SK-N-SH (cell line): ENCODE results near the gene ATR. TPM values are rescaled to one million over a fixed set of nuclear protein-coding genes. Genes with fewer than 3 reads are reported as not detected.

Source experiments
- CTCF ChIA-PET: fragments of 300-600, 350-600 bp; formaldehyde crosslinking; extraction: SDS; loops from one replicate; lab custom pipeline; 2021; lab: Yijun Ruan, JAX
- POLR2A ChIA-PET: fragments of 350-600 bp; sonication (Branson Sonifier 250); formaldehyde crosslinking; extraction: SDS; loops from one replicate; lab custom pipeline; 2020; ENCODE audit warnings: antibody characterized with exemption, inconsistent platforms; lab: Yijun Ruan, JAX
- DNase-seq: peaks from one replicate; pipeline ENCODE4 v3.0.0; 2012
- H2AFZ ChIP-seq: fragments of 200-600 bp; sonication (generic); 2 replicates; pipeline ENCODE4 v1.8.1; 2016; ENCODE audit warnings: antibody characterized with exemption, mild to moderate bottlenecking, low read depth
- H3F3A ChIP-seq: fragments of 200-600 bp; sonication (generic); replicated peaks from 2 replicates; pipeline ENCODE3; 2016; ENCODE audit warnings: antibody characterized with exemption, mild to moderate bottlenecking; ENCODE audit not compliant: insufficient read depth
- H3K27ac ChIP-seq, 2 experiments: fragments of 200-500 bp in 1 of 2; fragments of 200-600 bp in 1 of 2; sonication (Bioruptor generic) in 1 of 2; sonication (generic), shearing (Covaris generic) in 1 of 2; 2 replicates each; pipeline versions ENCODE4 v1.5.1 to v1.6.1; 2014 to 2016; ENCODE audit warnings: low read depth in 2 of 2, inconsistent platforms in 1 of 2, low read length in 1 of 2, mild to moderate bottlenecking in 1 of 2, mixed read lengths in 1 of 2
- H3K27me3 ChIP-seq: fragments of 200-600 bp; sonication (generic), shearing (Covaris generic); 2 replicates; pipeline ENCODE4 v1.6.1; 2016; ENCODE audit warnings: mixed run types; ENCODE audit not compliant: insufficient read depth
- H3K36me3 ChIP-seq, 2 experiments: fragments of 200-500 bp in 1 of 2; fragments of 200-600 bp in 1 of 2; sonication (Bioruptor generic) in 1 of 2; sonication (generic) in 1 of 2; replicated peaks in 1 of 2; 2 replicates each; pipeline versions ENCODE3 to v1.5.1; 2014 to 2016; ENCODE audit warnings: low read length in 1 of 2, mild to moderate bottlenecking in 1 of 2; ENCODE audit not compliant: insufficient read depth in 2 of 2, control insufficient read depth in 1 of 2
- H3K4me1 ChIP-seq, 2 experiments: fragments of 200-500 bp in 1 of 2; fragments of 200-600 bp in 1 of 2; sonication (Bioruptor generic) in 1 of 2; sonication (generic), shearing (Covaris generic) in 1 of 2; 2 replicates each; pipeline versions ENCODE4 v1.5.1 to v1.6.1; 2014 to 2016; ENCODE audit warnings: low read depth in 1 of 2, low read length in 1 of 2, mixed run types in 1 of 2; ENCODE audit not compliant: insufficient read depth in 2 of 2, control insufficient read depth in 1 of 2
- H3K4me2 ChIP-seq: fragments of 200-600 bp; sonication (generic), shearing (Covaris generic); 2 replicates; pipeline ENCODE4 v1.6.1; 2017; ENCODE audit warnings: mixed run types
- H3K4me3 ChIP-seq, 2 experiments: fragments of 200-500 bp in 1 of 2; fragments of 200-600 bp in 1 of 2; sonication (Bioruptor generic) in 1 of 2; sonication (generic), shearing (Covaris generic) in 1 of 2; 2 replicates each; pipeline versions ENCODE4 v1.5.1 to v1.8.1; 2014 to 2016; ENCODE audit warnings: low read depth in 2 of 2, inconsistent platforms in 1 of 2, low read length in 1 of 2, mild to moderate bottlenecking in 1 of 2, mixed read lengths in 1 of 2, moderate library complexity in 1 of 2
- H3K79me2 ChIP-seq: fragments of 200-600 bp; sonication (generic); 2 replicates; pipeline ENCODE4 v1.8.1; 2017; ENCODE audit warnings: mild to moderate bottlenecking; ENCODE audit not compliant: insufficient read depth
- H3K9ac ChIP-seq: fragments of 200-600 bp; sonication (generic); 2 replicates; pipeline ENCODE4 v1.6.1; 2017; ENCODE audit warnings: mixed run types
- H3K9me2 ChIP-seq: fragments of 200-600 bp; sonication (generic); 2 replicates; pipeline ENCODE4 v1.6.1; 2017; ENCODE audit warnings: mixed run types
- H3K9me3 ChIP-seq: fragments of 200-600 bp; sonication (generic); 2 replicates; pipeline ENCODE4 v1.6.1; 2017; ENCODE audit warnings: mixed run types, mild to moderate bottlenecking, moderate library complexity
- H4K20me1 ChIP-seq: fragments of 200-600 bp; sonication (generic); 2 replicates; pipeline ENCODE4 v1.6.1; 2017; ENCODE audit warnings: mild to moderate bottlenecking, mixed run types; ENCODE audit not compliant: insufficient read depth
- EZH2phosphoT487 ChIP-seq: fragments of 200-600 bp; sonication (generic); IDR thresholded peaks from 2 replicates; pipeline ENCODE4 v1.6.1; 2017; ENCODE audit warnings: low read depth, mixed run types, mild to moderate bottlenecking, antibody characterized with exemption, moderate library complexity, borderline replicate concordance
- FOSL2 ChIP-seq: IDR thresholded peaks from 2 replicates; pipeline ENCODE4 v1.4.0; 2012; ENCODE audit warnings: low read depth, mild to moderate bottlenecking, moderate library complexity, borderline replicate concordance
- FOXJ3 ChIP-seq: sonication (generic); formaldehyde crosslinking; IDR thresholded peaks from 2 replicates; pipeline ENCODE4 v1.5.1; 2020; ENCODE audit warnings: mild to moderate bottlenecking, missing genetic modification reagents
- GABPA ChIP-seq: IDR thresholded peaks from 2 replicates; pipeline ENCODE4 v1.4.0; 2012; ENCODE audit warnings: low read depth, mild to moderate bottlenecking
- GATA2 ChIP-seq: sonication (generic); formaldehyde crosslinking; IDR thresholded peaks from 2 replicates; pipeline ENCODE4 v1.5.0; 2020; ENCODE audit warnings: mild to moderate bottlenecking, missing genetic modification reagents
- MXI1 ChIP-seq: IDR thresholded peaks from 2 replicates; pipeline ENCODE4 v1.6.1; 2012; ENCODE audit warnings: mild to moderate bottlenecking, low read depth, low read length, improper control_type of control experiment
- NRF1 ChIP-seq: IDR thresholded peaks from 2 replicates; pipeline ENCODE4 v1.6.1; 2012; ENCODE audit warnings: low read depth, mild to moderate bottlenecking, low read length
- TCF12 ChIP-seq: IDR thresholded peaks from 2 replicates; pipeline ENCODE4 v1.4.0; 2012
- YY1 ChIP-seq: IDR thresholded peaks from 2 replicates; pipeline ENCODE4 v1.4.0; 2012; ENCODE audit warnings: low read depth, mild to moderate bottlenecking
- WGBS: methylation state at CpG from one replicate; pipeline ENCODE4 v1.1.6; 2017; ENCODE audit warnings: low lambda C conversion rate; 5-methylcytosine and 5-hydroxymethylcytosine counted together
- polyA plus RNA-seq, 3 experiments: library from polyadenylated mRNA; depleted of rRNA; stranded (reverse); fragments of >200 nt; gene quantifications; 2 replicates each; pipeline ENCODE4 v1.2.3, GENCODE V29; 2012
- TF ChIP-seq, protein P1 (sequence below): IDR thresholded peaks from 2 replicates; pipeline ENCODE4 v1.6.1; 2012; ENCODE audit warnings: mild to moderate bottlenecking, low read depth, low read length, moderate library complexity
- TF ChIP-seq, protein P2 (sequence below): fragments of 150-350 bp; IDR thresholded peaks from 2 replicates; pipeline ENCODE4 v1.6.1; 2016; ENCODE audit warnings: mild to moderate bottlenecking, low read depth, low read length
- TF ChIP-seq, protein P3 (sequence below): fragments of 200-600 bp; sonication (generic); IDR thresholded peaks from 2 replicates; pipeline ENCODE4 v1.6.1; 2017; ENCODE audit warnings: antibody characterized with exemption, mild to moderate bottlenecking, moderate library complexity
- TF ChIP-seq, protein P4 (sequence below): IDR thresholded peaks from 2 replicates; pipeline ENCODE4 v1.4.0; 2012; ENCODE audit warnings: low read depth, borderline replicate concordance

Gene ATR
- polyA plus RNA-seq, 1 of the 3 experiments (the other 2 are of a cell fraction) = 7.3 TPM

DNA sequence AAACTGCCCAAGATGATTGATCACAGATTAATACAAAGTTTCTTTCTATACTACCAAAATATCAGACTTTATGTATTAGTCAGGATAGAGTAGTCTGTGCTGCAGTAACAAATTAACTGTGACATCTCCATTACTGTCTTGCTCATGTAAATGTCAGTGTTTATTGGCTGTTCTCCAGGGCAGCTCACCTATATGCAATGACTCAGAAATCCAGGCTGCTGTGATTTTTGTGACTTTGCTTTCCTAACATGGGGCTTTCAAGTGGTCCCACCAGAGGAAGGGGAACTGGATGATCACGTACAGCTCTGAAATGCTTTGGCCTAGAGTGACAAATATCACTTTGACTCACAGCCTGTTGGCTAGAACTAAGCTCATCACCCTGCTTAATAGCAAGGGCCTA is 30.6 kb upstream of the ATR start:
- H2AFZ ChIP-seq = no peak overlapping the region

DNA sequence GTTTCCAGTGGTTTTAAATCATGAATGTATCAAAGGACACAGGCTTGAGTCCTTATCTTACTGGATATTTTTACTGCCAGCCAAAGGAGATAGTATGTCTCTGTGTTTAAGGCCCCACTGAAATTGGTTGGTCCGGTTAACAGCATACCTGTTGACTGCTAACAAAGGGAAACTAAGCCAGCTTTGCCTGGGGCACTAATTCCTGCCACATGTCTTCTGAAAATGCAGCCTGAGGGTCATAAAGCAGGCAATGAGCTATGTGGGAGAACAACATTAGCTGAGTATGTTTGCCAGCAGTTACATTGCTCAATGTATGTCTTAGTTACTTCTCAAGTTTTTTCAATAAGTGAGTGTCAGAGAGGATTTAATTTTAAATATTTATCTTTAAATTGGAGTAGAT is 30.1 kb upstream of the ATR start:
- H3K4me3 ChIP-seq = no peak overlapping the region
- no peaks in the 10 kb centered on the region for H3K79me2 ChIP-seq
- no peaks in the 10 kb centered on the region for H4K20me1 ChIP-seq
- DNase-seq = no peak
- H3K9me3 ChIP-seq = no peaks in the 10 kb centered on the region
- H3K27ac ChIP-seq = no peak overlapping the region
- CTCF ChIA-PET = no interaction called here
- H3K9me2 ChIP-seq = no peaks in the 10 kb centered on the region
- no peaks in the 10 kb centered on the region for H3F3A ChIP-seq
- no peak for TF ChIP-seq GABPA
- TF ChIP-seq NRF1 = no peak
- no peak for TF ChIP-seq EZH2phosphoT487
- TF ChIP-seq, protein P1, sequence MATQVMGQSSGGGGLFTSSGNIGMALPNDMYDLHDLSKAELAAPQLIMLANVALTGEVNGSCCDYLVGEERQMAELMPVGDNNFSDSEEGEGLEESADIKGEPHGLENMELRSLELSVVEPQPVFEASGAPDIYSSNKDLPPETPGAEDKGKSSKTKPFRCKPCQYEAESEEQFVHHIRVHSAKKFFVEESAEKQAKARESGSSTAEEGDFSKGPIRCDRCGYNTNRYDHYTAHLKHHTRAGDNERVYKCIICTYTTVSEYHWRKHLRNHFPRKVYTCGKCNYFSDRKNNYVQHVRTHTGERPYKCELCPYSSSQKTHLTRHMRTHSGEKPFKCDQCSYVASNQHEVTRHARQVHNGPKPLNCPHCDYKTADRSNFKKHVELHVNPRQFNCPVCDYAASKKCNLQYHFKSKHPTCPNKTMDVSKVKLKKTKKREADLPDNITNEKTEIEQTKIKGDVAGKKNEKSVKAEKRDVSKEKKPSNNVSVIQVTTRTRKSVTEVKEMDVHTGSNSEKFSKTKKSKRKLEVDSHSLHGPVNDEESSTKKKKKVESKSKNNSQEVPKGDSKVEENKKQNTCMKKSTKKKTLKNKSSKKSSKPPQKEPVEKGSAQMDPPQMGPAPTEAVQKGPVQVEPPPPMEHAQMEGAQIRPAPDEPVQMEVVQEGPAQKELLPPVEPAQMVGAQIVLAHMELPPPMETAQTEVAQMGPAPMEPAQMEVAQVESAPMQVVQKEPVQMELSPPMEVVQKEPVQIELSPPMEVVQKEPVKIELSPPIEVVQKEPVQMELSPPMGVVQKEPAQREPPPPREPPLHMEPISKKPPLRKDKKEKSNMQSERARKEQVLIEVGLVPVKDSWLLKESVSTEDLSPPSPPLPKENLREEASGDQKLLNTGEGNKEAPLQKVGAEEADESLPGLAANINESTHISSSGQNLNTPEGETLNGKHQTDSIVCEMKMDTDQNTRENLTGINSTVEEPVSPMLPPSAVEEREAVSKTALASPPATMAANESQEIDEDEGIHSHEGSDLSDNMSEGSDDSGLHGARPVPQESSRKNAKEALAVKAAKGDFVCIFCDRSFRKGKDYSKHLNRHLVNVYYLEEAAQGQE = no peak
- TF ChIP-seq, protein P2, sequence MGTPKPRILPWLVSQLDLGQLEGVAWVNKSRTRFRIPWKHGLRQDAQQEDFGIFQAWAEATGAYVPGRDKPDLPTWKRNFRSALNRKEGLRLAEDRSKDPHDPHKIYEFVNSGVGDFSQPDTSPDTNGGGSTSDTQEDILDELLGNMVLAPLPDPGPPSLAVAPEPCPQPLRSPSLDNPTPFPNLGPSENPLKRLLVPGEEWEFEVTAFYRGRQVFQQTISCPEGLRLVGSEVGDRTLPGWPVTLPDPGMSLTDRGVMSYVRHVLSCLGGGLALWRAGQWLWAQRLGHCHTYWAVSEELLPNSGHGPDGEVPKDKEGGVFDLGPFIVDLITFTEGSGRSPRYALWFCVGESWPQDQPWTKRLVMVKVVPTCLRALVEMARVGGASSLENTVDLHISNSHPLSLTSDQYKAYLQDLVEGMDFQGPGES = no peak
- no peak for TF ChIP-seq FOSL2
- TF ChIP-seq TCF12 = no peak
- TF ChIP-seq, protein P3, sequence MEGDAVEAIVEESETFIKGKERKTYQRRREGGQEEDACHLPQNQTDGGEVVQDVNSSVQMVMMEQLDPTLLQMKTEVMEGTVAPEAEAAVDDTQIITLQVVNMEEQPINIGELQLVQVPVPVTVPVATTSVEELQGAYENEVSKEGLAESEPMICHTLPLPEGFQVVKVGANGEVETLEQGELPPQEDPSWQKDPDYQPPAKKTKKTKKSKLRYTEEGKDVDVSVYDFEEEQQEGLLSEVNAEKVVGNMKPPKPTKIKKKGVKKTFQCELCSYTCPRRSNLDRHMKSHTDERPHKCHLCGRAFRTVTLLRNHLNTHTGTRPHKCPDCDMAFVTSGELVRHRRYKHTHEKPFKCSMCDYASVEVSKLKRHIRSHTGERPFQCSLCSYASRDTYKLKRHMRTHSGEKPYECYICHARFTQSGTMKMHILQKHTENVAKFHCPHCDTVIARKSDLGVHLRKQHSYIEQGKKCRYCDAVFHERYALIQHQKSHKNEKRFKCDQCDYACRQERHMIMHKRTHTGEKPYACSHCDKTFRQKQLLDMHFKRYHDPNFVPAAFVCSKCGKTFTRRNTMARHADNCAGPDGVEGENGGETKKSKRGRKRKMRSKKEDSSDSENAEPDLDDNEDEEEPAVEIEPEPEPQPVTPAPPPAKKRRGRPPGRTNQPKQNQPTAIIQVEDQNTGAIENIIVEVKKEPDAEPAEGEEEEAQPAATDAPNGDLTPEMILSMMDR = no peak
- TF ChIP-seq FOXJ3 (CRISPR knock-in tag) = no peak
- TF ChIP-seq, all 33 proteins: peak for 0
- Histone ChIP-seq H2AFZ (no peak overlapping the region), H3K9ac (no peak overlapping the region), H3K27me3 (no peaks in the 10 kb centered on the region), H3K4me2 (no peak overlapping the region), H3K36me3 (no peaks in the 10 kb centered on the region), H3K4me1 (peaks cover 0 to 4% of the 10 kb centered on the region in 2 experiments; a peak in 1 of 4 replicates)
- WGBS = 87% methylated on average over 1 of the region's 1 CpG
- POLR2A ChIA-PET = no interaction called here

More for the DNA sequence above, 30.6 kb upstream of the ATR start:
- POLR2A ChIA-PET = no interaction called here
- Histone ChIP-seq H3K36me3 (no peaks in the 10 kb centered on the region), H4K20me1 (no peaks in the 10 kb centered on the region), H3K4me2 (no peak overlapping the region), H3K9me3 (no peaks in the 10 kb centered on the region), H3K27ac (no peak overlapping the region), H3K27me3 (no peaks in the 10 kb centered on the region), H3F3A (no peaks in the 10 kb centered on the region), H3K4me3 (no peak overlapping the region), H3K9ac (no peak overlapping the region), H3K9me2 (no peaks in the 10 kb centered on the region), H3K4me1 (peaks cover 0 to 6% of the 10 kb centered on the region in 2 experiments; a peak in 1 of 4 replicates), H3K79me2 (no peaks in the 10 kb centered on the region)
- no peak for DNase-seq
- CTCF ChIA-PET = no interaction called here
- 100% methylated on average over 1 of the region's 1 CpG for WGBS
- no peak for TF ChIP-seq MXI1
- TF ChIP-seq, protein P4, sequence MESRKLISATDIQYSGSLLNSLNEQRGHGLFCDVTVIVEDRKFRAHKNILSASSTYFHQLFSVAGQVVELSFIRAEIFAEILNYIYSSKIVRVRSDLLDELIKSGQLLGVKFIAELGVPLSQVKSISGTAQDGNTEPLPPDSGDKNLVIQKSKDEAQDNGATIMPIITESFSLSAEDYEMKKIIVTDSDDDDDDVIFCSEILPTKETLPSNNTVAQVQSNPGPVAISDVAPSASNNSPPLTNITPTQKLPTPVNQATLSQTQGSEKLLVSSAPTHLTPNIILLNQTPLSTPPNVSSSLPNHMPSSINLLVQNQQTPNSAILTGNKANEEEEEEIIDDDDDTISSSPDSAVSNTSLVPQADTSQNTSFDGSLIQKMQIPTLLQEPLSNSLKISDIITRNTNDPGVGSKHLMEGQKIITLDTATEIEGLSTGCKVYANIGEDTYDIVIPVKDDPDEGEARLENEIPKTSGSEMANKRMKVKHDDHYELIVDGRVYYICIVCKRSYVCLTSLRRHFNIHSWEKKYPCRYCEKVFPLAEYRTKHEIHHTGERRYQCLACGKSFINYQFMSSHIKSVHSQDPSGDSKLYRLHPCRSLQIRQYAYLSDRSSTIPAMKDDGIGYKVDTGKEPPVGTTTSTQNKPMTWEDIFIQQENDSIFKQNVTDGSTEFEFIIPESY = no peak
- no peak for TF ChIP-seq NRF1
- no peak for TF ChIP-seq TCF12
- TF ChIP-seq GATA2 (CRISPR knock-in tag) = no peak
- TF ChIP-seq YY1 = no peak
